RPMI7951 (cell line): ENCODE results near the gene PHACTR4. TPM values are rescaled to one million over a fixed set of nuclear protein-coding genes. Genes with fewer than 3 reads are reported as not detected.
"Not testable (repeated sequence)": the region's sequence is repeated elsewhere in the genome, so short reads cannot be mapped to it uniquely, and the experiment has no call there.

Experiments
- DNase-seq: peaks from one replicate; pipeline ENCODE4 v3.0.0-alpha.2; 2012; ENCODE audit warnings: low read depth
- total RNA-seq: library from RNA; depleted of rRNA; stranded (reverse); fragments of >200 nt; shearing (Covaris generic); gene quantifications from 2 replicates; pipeline ENCODE4 v1.2.3, GENCODE V29; 2014; rRNA removed

The PHACTR4 gene
- total RNA-seq, 1 experiment from 2014 or later: 16.9 TPM

DNA sequence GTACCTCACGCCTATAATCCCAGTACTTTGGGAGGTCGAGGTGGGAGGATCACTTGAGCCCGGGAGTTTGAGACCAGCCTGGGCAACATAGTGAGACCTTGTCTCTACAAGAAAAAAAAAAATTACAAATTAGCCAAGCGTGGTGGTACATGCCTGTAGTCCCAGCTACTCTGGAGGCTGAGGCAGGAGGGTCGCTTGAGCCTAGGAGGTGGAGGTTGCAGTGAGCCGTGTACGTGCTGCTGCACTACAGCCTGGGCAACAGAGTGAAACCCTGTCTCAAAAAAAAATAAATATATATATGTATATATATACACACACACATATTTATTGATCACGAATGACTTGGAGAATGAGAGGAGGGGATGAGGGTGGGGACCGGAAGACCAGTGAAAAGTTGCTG is 153.0 kb downstream of the PHACTR4 start:
- not testable (repeated sequence) for DNase-seq

DNA sequence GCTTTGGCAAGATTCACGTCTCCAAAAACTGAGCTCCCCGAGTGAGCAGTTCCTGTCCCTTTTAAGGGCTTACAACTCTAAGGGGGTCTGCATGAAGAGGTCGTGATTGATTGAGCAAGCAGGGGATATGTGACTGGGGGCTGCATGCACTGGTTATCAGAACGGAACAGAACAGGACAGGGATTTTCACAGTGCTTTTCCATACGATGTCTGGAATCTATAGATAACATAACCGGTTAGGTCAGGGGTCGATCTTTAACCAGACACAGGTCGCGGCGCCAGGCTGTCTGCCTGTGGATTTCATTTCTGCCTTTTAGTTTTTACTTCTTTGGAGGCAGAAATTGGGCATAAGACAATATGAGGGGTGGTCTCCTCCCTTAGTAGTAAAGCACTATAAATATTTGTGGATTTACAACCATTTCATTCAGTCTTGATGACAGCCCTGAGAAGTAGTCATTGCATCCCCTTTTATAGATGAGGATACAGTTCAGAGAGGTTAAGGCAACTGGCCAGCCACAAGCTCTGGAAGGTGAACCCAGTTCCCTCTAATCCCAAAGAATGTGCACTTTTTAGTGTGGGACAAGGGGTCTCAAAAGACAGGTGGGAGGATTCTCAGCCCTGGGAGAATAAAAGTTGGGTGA is 155.6 kb downstream of the PHACTR4 start:
- not testable (repeated sequence) for DNase-seq

DNA sequence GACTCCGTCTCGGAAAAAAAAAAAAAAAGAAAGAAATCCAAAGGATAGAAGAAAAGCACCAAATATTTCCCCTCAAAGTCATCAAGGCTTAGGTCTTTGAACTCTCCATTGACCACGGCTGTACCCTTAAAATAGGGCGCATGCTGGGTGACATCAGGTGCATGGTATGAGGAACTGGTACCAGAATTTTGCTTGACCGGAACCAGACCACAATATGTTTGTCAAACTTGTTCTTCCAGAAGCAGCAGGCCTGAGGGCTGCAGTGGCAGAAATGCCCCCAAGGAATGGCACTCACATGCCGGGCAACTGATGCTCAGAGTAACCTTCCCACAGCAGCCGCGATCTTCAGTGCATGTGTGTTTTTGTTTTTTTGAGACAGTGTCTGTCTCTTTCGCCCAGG is 157.3 kb downstream of the PHACTR4 start:
- peak; percentile 72 for DNase-seq

DNA sequence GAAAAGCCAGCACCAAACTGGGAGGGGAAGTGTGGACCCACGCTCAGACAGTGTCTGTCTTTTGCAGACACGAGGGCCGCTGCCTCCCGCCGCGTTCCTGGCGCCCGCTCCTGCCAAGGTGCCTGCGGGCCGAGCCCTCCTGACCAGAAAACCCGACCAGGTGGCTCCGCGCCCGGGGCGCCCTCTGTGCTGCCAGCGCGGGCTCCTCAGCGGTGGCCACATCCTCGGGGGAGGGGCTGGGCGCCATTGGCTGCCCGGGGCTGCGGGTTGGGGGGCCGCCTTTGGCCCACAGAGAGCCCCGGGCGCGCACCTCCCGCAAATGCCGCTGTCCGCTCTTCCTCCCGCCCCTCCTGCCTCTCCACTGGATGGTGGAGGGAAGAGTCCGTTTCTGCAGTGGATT is 160.9 kb downstream of the PHACTR4 start:
- no peak for DNase-seq

DNA sequence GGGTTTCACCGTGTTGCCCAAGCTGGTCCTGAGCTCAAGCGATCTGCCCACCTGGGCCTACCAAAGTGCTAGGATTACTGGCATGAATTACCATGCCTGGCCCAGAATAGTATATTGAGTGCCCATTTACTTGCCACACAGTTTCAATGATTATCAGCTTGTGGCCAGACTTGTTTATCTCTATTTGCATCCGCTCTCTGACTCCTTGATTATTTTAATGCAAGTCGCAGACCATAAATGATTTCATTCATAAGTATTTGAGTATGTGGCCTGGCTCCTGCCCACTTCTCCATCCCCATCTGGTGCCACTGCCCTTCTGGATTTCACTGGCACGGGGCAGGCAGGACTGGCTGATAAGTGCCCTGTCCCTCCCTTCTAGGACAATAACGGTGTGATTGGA is 165.1 kb downstream of the PHACTR4 start:
- no peak for DNase-seq

DNA sequence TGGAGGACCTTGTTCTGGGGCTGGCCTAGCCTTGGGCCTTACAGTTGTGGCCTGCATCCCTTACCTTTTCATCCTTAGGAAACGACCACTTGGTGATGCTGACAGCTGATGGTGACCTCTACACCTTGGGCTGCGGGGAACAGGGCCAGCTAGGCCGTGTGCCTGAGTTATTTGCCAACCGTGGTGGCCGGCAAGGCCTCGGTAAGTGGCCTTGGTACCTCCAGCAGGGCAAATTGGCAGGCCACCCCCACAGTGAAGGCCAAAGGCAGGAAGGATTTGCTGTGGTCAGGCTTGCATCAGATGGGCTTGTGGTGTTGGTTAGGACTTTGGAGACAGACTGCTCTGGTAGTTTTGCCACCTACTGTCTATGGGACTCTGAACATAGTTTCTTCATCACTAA is 165.6 kb downstream of the PHACTR4 start:
- no peak for DNase-seq

DNA sequence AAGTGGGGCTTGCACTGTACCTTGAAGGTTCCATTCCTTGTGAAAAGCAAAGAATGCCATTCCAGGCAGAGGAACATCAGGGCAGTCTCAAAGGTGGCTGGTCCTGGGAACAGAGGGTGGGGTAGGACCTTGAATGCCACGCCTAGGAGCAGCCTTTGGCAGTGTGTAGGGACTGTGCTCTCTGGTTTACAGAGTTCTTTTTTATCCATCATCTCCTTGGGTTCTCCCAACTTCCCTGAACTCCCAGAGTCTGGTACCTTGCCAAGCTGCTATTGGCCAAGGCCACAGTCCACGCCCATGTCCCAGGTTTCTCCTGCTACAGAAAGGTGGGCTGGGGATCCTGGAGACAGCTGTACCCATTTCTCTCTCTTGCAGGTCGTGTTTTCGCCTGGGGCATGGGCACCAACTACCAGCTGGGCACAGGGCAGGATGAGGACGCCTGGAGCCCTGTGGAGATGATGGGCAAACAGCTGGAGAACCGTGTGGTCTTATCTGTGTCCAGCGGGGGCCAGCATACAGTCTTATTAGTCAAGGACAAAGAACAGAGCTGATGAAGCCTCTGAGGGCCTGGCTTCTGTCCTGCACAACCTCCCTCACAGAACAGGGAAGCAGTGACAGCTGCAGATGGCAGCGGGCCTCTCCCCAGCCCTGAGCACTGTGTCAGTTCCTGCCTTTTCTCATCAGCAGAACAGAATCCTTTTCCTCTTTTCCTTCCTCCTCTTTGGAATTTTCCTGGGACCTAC is 168.1 kb downstream of the PHACTR4 start:
- no peak for DNase-seq

DNA sequence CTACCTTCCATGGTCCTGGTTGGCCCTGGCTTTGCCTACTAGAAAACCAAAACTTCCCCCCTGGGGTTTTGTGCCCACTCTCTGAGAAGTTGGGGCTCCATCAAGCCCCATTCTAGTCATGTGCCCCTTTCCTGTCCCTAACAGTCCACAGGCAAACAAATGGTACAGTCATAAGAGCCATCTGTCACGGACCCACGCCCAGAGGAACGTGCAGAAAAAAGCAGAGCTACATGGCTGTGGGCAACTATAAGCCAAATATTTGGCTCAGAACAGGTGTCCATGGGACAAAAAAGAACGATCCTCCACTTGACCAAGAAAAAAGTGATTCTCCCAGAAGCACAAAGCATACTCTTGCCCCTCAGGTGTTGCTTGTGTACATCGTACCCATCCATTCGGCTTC is 168.7 kb downstream of the PHACTR4 start:
- no peak for DNase-seq

DNA sequence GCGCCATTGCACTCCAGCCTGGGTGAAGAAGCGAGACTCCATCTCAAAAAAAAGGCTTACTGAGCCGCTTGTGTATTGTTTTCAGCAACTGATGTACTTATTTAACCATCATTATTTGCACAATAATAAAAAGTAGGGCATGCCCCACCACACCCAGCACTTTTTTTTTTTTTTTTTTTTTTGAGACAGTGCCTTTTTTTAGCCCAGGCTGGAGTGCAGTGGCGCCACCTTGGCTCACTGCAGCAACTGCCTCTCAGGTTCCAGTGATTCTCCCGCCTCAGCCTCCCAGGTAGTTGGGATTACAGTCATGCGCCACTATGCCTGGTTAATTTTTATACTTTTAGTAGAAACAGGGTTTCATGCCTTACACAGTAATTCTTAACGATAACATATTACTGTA is 171.1 kb downstream of the PHACTR4 start:
- no peak for DNase-seq

DNA sequence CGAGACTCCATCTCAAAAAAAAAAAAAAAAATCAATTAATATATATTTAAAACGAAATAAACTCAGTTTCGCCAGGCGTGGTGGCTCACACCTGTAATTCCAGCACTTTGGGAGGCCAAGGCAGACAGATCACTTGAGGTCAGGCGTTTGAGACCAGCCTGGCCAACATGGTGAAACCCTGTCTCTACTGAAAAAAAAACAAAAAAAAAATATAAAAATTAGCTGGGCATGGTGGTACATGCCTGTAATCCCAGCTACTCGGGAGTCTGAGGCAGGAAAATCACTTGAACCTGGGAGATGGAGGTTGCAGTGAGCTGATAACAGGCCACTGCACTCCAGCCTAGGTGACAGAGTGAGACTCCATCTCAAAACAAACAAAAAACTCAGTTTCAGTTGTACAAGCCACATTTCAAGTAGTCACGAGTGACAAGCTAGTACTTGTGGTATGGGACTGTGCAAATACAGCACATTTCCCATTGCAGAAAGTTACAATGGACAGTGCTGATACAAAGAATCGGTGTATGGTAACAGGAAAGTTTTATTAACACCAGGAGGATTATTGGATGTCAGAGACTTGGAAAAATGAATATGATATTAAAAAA is 172.0 kb downstream of the PHACTR4 start:
- not testable (repeated sequence) for DNase-seq

DNA sequence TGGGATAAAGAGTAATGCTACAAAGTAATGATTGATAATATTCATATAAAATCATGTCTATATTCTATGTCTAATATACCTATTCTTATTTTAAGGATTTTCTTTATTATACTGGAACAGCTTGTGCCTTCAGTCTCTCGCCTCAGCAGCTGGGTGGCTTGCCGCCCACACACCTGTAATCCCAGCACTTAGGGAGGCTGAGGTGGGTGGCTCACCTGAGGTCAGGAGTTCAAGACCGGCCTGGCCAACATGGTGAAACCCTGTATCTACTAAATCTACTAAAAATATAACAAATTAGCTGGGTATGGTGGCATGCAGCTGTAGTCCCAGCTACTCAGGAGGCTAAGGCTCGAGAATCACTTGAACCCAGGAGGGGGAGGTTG is 175.7 kb downstream of the PHACTR4 start:
- no peak for DNase-seq

DNA sequence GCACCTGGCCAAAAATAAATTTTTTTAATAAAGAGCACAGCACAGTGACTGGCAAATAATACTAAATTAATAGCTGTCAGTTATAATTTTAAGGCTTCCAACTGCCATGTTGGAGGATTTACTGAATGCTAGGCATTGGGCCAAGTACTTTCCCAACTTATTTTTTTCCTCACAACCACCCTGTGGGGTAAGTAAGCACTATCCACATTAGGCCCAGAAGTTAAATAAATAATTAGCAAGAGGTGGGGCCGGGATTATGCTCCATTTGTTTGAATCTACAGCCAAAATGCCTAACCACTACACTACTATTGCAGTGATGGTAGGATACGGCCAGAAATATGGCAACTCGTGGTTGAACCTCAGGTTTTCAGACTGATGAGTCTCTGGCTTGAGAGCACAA is 178.8 kb downstream of the PHACTR4 start:
- DNase-seq: no peak

Other genes with a start within 250 kb of the PHACTR4 start
- gene PTAFR, start 193.1 kb upstream of the PHACTR4 start, total RNA-seq: 0.12 and 0.20 TPM in 2 replicates
- gene DNAJC8, start 136.7 kb upstream of the PHACTR4 start, total RNA-seq: 108 and 132 TPM in 2 replicates
- gene ATP5IF1, start 133.6 kb upstream of the PHACTR4 start, total RNA-seq: 353 and 365 TPM in 2 replicates
- 5.3 and 6.8 TPM in 2 replicates for gene SESN2, start 110.2 kb upstream of the PHACTR4 start, total RNA-seq
- gene MED18, start 40.7 kb upstream of the PHACTR4 start, total RNA-seq: 19.2 and 19.8 TPM in 2 replicates
- gene RCC1, start 136.3 kb downstream of the PHACTR4 start, total RNA-seq: 38.2 and 48.9 TPM in 2 replicates
- 47.1 and 49.5 TPM in 2 replicates for gene TRNAU1AP, start 183.3 kb downstream of the PHACTR4 start, total RNA-seq
- 0.96 and 1.9 TPM in 2 replicates for gene RAB42, start 222.5 kb downstream of the PHACTR4 start, total RNA-seq